Eye (tissue), 1 donor: ENCODE data around the gene C17orf50.

Experiments
- DNase-seq: peaks from one replicate; pipeline ENCODE4 v3.0.0-alpha.2; 2015

Gene C17orf50

GRCh38 chr17:35791681-35792350 lies 31.1 kb downstream of the C17orf50 start:
- no peak for DNase-seq

GRCh38 chr17:35793257-35793656 lies 32.6 kb downstream of the C17orf50 start:
- DNase-seq: no peak

- peak; percentile 70 for DNase-seq
These were observed 34.6 kb downstream of the C17orf50 start, which contains the start of gene MMP28 for GRCh38 chr17:35795007-35795870. Gene MMP28 (minus strand): TSS chr17:35795641. CDS start chr17:35795377, 264 bp downstream.

GRCh38 chr17:35795871-35796265 lies 35.2 kb downstream of the C17orf50 start:
- DNase-seq: no peak

DNA sequence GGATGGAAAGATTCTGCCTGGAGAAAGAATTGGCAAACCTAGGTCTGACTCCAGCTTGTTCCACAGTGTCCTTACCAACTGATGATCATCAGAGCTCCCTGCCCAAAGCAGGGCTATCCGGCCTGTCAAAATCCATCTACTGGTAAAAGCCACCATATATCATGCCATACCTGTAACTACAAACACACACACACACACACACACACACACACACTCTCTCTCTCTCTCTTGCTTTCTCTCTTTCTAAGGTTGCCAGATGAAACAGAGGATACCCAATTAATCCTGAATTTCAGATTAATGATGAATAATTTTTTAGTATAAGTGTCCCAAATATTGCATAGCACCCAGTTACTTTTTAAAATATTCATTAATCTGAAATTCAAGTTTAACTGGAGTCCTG lies 36.3 kb downstream of the C17orf50 start:
- no peak for DNase-seq

DNA sequence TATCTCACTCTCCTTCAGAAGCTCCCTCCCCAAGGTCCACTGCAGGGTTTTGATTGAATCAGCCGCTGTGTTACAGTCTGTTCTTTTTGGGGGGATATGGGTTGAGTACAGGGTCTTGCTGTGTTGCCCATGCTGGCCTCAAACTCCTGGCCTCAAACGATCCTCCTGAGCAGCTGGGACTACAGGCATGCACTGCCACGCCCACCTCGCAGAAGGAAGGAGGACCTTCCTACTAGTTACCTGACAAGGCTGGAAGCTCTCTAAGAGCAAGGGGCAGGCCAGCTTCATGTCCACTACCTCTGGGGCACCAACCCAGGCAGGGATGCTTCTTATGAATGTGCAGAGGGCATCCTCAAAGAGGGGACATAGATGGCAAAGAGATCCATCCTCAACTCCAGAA lies 36.7 kb downstream of the C17orf50 start:
- no peak for DNase-seq

DNA sequence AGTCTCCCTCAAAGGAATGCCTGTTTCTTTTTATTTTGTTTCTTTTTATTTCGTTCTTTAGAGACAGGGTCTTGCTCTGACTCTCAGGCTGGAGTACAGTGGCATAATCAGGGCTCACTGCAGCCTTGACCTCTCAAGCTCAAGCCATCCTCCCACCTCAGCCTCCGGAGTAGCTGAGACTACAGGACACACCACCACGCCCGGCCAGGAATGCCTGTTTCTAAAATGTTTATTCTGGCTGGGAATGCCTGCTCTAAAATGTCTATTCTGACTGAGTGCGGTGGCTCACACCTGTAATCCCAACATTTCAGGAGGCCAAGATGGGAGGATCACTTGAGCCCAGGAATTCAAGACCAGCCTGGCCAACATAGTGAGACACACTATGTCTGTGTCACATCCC lies 37.2 kb downstream of the C17orf50 start:
- no peak for DNase-seq

- DNase-seq: no peak
These were observed 39.3 kb downstream of the C17orf50 start for GRCh38 chr17:35799942-35800341.

GRCh38 chr17:35801583-35802224 lies 41.0 kb downstream of the C17orf50 start:
- DNase-seq: peak; percentile 43

DNA sequence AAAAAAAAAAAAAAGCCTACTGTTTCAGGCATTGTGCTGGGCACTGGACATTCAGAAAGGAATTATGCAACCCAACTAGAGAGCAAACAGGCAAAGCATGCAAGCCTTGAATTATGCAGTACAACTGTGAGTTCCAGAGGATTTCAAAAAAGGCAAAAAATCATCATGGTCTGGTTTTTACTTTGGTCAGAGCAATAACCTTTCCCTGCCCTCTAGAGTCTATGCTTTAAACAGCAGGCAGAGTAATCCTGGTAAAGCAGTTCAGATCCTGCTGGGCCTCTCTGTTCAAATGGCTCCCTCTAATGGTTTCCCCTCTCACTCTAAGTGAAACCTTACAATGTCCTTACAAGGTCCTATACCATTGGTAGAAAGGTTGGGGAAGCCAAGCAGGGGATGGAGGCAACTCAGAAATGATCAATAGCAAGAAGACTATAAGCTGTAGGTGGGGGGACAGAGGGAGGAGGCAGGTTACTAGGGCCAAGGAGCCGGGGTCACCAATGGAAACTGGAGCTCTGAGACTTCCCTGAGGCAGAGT lies 44.0 kb downstream of the C17orf50 start:
- peak; percentile 87 for DNase-seq

DNA sequence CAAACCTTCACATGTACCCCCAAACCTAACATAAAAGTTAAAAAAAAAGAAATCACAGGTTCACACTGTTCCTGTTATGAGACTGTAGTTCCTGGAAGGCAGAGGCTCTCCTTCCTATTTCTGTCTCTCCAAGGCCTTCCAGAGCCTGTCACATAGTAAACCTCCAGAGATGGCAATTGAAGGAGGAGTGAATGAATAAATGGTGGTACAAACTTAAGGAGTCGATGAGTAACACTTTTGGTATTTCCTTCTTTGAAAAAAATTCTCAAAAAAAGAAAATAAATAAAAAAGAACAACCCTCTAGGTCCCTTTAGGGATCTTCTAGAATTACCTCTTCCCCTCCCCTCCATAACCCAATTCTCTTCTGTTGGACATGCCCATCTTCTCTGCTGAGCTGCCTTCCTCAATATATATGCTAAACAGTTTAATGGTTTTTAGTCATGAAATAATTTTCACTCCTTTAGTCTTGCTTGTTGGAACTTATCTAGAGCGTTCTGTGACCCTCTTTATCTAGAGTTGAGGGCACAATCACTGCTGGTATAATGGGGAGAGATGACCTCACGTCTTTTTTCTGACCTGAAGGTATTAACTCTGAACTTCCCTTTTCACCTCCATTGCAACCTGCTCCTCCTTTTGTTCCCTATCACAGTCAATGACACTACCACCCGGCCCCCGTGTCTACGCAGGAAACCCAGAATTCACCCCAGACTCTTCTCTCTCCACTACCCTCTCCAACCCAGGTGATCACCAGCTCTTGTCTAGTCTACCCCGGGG lies 46.9 kb downstream of the C17orf50 start:
- no peak for DNase-seq

DNA sequence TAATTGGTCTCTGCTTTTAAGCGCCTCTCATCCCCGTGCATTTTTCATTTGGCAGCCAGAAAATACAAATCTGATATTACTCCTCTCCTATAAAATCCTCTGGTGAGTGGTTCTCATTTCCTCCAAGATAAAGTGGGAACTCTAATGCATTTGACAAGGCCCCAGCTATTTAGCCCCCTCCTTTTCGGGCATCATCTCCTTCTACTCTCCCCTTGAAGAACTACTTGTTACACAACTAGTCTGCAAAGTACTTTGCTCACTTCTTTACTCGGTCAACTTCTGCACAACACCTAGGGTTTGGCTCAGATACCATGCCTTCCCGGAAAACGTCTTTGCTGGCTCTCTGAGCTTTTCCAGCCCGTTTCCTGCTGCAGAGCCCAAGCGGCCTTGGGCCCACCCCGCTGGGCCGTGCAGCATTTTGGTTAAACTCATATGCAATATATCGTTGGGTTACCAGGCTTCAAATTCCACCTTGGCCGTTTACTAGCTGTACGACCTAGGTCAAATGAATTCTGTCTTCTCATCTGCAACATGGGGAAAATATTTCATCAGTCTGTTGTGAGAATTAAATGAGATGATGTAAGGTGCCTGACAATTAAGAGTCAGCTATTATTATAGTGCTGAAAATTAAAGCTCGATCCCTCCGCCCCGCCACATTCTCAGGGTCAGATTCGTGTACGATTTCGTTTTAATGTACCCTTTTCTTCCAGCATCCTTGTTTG lies 47.7 kb downstream of the C17orf50 start:
- DNase-seq: no peak

DNA sequence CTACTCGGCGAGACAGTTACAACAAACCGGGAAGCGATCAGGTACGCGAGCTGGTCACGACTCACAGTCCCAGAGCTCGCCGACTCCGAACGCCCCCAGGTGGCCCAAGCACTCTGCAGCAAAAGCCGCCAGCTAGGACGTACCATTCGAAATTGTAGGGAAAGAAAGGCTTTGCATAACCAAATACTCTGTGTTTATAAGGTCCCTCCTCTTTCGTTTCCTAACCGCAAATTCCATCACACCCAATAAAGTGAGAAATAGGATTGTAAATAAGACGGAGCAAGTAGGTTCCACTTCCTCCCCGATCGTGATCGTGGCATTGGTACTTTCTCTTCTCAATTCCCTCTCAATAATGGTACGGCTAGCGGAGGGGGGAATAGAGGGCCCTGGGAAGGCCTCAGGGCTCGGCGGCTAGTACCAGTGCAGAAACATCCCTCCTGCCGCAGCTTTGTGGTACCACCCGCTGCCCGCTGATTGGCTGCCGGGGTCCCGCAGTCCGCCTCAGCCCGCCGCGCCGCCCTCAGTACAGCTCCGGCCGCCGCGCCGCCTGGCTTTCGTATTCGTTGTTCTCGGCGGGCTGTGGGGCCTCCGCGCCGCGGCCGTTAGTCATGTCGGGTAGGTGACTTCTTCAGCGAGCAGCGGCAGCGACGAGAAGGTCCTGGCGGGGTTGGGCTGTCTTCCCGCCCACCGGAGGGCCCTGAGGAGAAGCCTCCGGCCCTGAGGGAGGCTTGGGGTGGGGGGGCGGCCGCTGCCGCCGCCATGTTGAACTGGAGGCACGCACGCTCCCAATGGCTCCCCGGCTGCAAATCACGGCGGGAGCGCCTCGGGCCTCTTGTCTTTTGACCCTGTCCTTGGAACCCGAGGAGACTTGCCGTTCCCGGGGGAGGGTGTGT lies 48.5 kb downstream of the C17orf50 start, which contains the start of gene TAF15:
TSS of gene TAF15 (plus strand) at position 523 of the 893 bp plus-strand sequence. CDS start at position 609, 86 bp downstream.
- peak; percentile 99 for DNase-seq

DNA sequence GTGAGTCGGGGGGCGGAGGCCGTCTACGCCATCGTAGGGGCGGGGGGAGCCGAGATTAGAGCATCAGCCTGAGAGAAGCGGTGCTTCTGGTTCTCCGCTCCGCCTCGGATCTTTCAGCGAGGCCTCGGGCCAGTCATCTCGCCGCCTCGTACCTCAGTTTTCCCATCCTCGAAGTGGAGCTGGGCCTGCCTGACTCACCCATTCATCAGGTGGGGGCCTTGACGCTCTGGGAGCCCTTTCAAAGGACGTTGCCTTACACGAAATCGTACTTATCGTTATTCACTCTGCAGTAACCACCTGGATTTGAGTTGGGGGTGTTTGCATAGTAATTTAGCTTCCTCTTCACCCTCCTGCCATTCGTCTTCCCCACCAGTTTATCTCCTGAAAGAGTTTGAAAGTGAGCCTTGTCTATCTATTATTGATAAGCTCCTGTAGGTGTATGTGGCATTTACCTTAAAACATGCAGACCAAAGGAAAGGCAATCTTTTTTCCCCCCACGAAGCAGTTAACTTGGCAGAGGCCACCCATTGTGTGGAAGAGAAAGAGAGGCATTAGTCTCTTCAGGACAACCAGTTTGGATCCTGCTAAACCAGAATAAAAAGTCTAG lies 49.3 kb downstream of the C17orf50 start:
- no peak for DNase-seq

DNA sequence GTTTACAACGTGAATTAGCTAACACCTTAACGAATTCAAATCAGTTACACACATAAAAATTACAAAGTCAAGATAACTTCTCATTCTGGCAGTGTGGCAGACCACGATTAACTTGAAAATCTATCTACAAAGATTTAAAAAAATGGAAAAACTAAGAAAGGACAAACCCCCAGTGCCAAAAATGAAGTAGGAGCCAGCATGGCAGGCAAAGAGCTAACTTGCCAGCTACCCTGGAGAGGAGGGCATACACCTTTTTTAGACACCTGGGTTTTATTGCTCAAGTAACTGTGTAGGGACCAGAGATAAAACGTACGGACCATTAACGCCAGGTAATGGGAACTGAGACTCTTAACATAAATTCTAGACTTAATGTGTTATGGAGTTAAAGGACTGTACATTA lies 51.1 kb downstream of the C17orf50 start:
- no peak for DNase-seq

DNA sequence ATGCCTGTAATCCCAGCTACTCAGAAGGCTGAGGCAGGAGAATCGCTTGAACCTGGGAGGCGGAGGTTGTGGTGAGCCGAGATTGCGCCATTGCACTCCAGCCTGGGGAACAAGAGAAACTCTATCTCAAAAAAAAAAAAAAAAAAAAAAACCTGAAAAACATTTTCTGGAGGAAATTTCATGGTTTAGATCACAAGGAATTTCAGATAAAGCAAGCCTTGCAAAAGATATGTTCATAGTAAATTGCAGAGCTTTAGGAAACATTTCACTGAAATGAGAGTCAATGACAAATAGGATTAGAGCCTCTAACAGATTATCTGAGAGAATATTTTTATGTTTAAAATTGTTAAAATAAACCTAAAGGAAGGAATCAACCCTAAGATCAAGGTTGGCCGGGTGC lies 51.8 kb downstream of the C17orf50 start:
- DNase-seq: no peak
